HepG2 (cell line): ENCODE results near the gene EPB41L2. TPM values are rescaled to one million over a fixed set of nuclear protein-coding genes. Genes with fewer than 3 reads are reported as not detected.

ENCODE experiments used
- ATAC-seq: fragments of 200-7000 bp; cut with Tn5 transposase; 3 replicates; pipeline ENCODE4 v1.9.1; 2020; ENCODE audit warnings: mild to moderate bottlenecking, moderate library complexity
- BruUV-seq: library from RNA; stranded (reverse); fragments of 400-500 nt; replicated peaks from 2 replicates; lab custom pipeline; 2021; lab: Mats Ljungman, UMichigan
- CTCF ChIA-PET: fragments of 300-600 bp; formaldehyde crosslinking; extraction: SDS; loops from one replicate; lab custom pipeline; 2021; ENCODE audit warnings: low total read pairs, inconsistent platforms, low intra/inter-chr PET ratio; lab: Yijun Ruan, JAX
- POLR2A ChIA-PET: fragments of 350-600 bp; sonication (Branson Sonifier 250); formaldehyde crosslinking; loops from one replicate; lab custom pipeline; 2020; ENCODE audit warnings: antibody characterized with exemption, inconsistent platforms; lab: Yijun Ruan, JAX
- DNase-seq: peaks from one replicate; pipeline ENCODE4 v3.0.0-alpha.2; 2015; ENCODE audit warnings: low spot score
- FAIRE-seq: peaks from 3 replicates; lab custom pipeline; 2011; peaks lifted over from hg19 to GRCh38; lab: Jason Lieb, UNC
- H2AFZ ChIP-seq: one replicate; pipeline ENCODE4 v1.6.1; 2011; ENCODE audit warnings: low read length, inconsistent platforms
- H3K27ac ChIP-seq: fragments of 300-600 bp; 3 replicates; pipeline ENCODE4 v1.8.0; 2011; ENCODE audit warnings: mixed run types, mild to moderate bottlenecking, mixed read lengths, low read length, inconsistent platforms; ENCODE audit not compliant: insufficient read depth; ENCODE audit errors: extremely low read length
- H3K27me3 ChIP-seq, 2 experiments: fragments of 200-600 bp in 1 of 2; 2 replicates in 1 of 2; 3 replicates in 1 of 2; pipeline versions ENCODE4 v1.6.0 to v1.8.0; 2011; ENCODE audit warnings: low read length in 2 of 2, mild to moderate bottlenecking in 2 of 2, moderate library complexity in 2 of 2, inconsistent platforms in 1 of 2; ENCODE audit not compliant: insufficient read depth in 2 of 2, control insufficient read depth in 1 of 2
- H3K36me3 ChIP-seq, 2 experiments: fragments of 200-600 bp in 1 of 2; replicated peaks in 1 of 2; 2 replicates in 1 of 2; 3 replicates in 1 of 2; pipeline versions ENCODE4 v1.5.1 to v1.8.0; 2011; ENCODE audit warnings: low read length in 2 of 2, inconsistent platforms in 1 of 2; ENCODE audit not compliant: insufficient read depth in 2 of 2, control insufficient read depth in 1 of 2
- H3K4me1 ChIP-seq: 2 replicates; pipeline ENCODE4 v1.5.1; 2012; ENCODE audit warnings: low read length, inconsistent platforms; ENCODE audit not compliant: insufficient read depth
- H3K4me2 ChIP-seq: 2 replicates; pipeline ENCODE4 v1.6.0; 2011; ENCODE audit warnings: low read depth, low read length, inconsistent platforms
- H3K4me3 ChIP-seq, 3 experiments: fragments of 200-600 bp in 1 of 3; sonication (generic), shearing (Covaris generic) in 1 of 3; replicated peaks in 1 of 3; 2 replicates each; pipeline ENCODE4 v1.5.1; 2011 to 2016; ENCODE audit warnings: low read length in 3 of 3, inconsistent platforms in 2 of 3, low read depth in 2 of 3, mild to moderate bottlenecking in 2 of 3, control low read depth in 1 of 3, mixed read lengths in 1 of 3; ENCODE audit not compliant: insufficient read depth in 1 of 3
- H3K79me2 ChIP-seq: one replicate; pipeline ENCODE4 v1.6.1; 2011; ENCODE audit warnings: low read length, inconsistent platforms; ENCODE audit not compliant: insufficient read depth
- H3K9ac ChIP-seq: 2 replicates; pipeline ENCODE4 v1.6.0; 2011; ENCODE audit warnings: mild to moderate bottlenecking, low read depth, low read length, inconsistent platforms; ENCODE audit not compliant: insufficient read depth
- H3K9me3 ChIP-seq: 2 replicates; pipeline ENCODE4 v1.5.1; 2012; ENCODE audit warnings: mild to moderate bottlenecking, low read length
- H4K20me1 ChIP-seq: 2 replicates; pipeline ENCODE4 v1.6.0; 2011; ENCODE audit warnings: inconsistent platforms, mild to moderate bottlenecking, low read length, moderate library complexity; ENCODE audit not compliant: insufficient read depth
- CSRNP2 ChIP-seq: sonication (generic); formaldehyde crosslinking; conservative IDR thresholded peaks from 2 replicates; pipeline ENCODE4 v1.8.0; 2022; ENCODE audit warnings: low read depth, missing genetic modification reagents
- FOXA1 ChIP-seq, 2 experiments: fragments of 450-650 bp in 1 of 2; sonication (generic) in 1 of 2; formaldehyde crosslinking in 1 of 2; IDR thresholded peaks; 2 replicates each; pipeline versions ENCODE4 v1.4.0 to v1.6.1; 2016 to 2020; ENCODE audit warnings: missing genetic modification reagents in 1 of 2
- HIC2 ChIP-seq: sonication (generic); formaldehyde crosslinking; IDR thresholded peaks from 2 replicates; pipeline ENCODE4 v1.9.0; 2022; ENCODE audit warnings: low read depth, missing genetic modification reagents
- PAX8 ChIP-seq: sonication (generic); formaldehyde crosslinking; IDR thresholded peaks from 2 replicates; pipeline ENCODE4 v1.8.0; 2022; ENCODE audit warnings: mild to moderate bottlenecking, missing genetic modification reagents, borderline replicate concordance
- RAD51 ChIP-seq: fragments of 450-650 bp; IDR thresholded peaks from 2 replicates; pipeline ENCODE4 v1.6.1; 2016; ENCODE audit warnings: borderline replicate concordance
- THYN1 ChIP-seq: sonication (generic); formaldehyde crosslinking; IDR thresholded peaks from 2 replicates; pipeline ENCODE4 v1.8.1; 2023; ENCODE audit warnings: low read depth, mild to moderate bottlenecking, moderate library complexity, missing genetic modification reagents, borderline replicate concordance
- ZNF589 ChIP-seq: sonication (generic); formaldehyde crosslinking; conservative IDR thresholded peaks from 2 replicates; pipeline ENCODE4 v1.8.0; 2022; ENCODE audit warnings: mild to moderate bottlenecking, moderate library complexity, missing genetic modification reagents
- WGBS: methylation state at CpG from one replicate; pipeline ENCODE4 v1.1.6; 2017; ENCODE audit warnings: low lambda C conversion rate; 5-methylcytosine and 5-hydroxymethylcytosine counted together
- in situ Hi-C: cut with HindIII; loops from 2 replicates; pipeline ENCODE4 v1.10.0; 2017; ENCODE audit warnings: low pct_unique_long_range_greater_than_20kb; ENCODE audit not compliant: extremely low pct_ligation_motif_present
- intact Hi-C: fragments of 100-400 bp; cut with micrococcal nuclease; formaldehyde crosslinking; loops from one replicate; pipeline ENCODE4 v1.10.0; 2022; ENCODE audit not compliant: unreplicated experiment
- polyA plus RNA-seq, 8 experiments: library from polyadenylated mRNA; depleted of rRNA in 3 of 8; stranded (reverse) in 7 of 8; unstranded in 1 of 8; fragments of >200 nt; fragmentation: Illumina TruSeq in 4 of 8; extraction: Trizol in 4 of 8; gene quantifications; 2 replicates each; pipeline versions ENCODE4 v1.2.1 to v1.2.3, GENCODE V29; 2011 to 2016; ENCODE audit warnings: low read depth in 4 of 8, missing spikeins in 1 of 8, mixed read lengths in 1 of 8; ENCODE audit not compliant: insufficient read depth in 1 of 8
- total RNA-seq, 5 experiments: library from RNA; depleted of rRNA; stranded (reverse); fragments of >200 nt; fragmentation: Illumina TruSeq; extraction: Trizol; gene quantifications; 2 replicates each; pipeline ENCODE4 v1.2.3, GENCODE V29; 2016; ENCODE audit warnings: low read depth in 1 of 5

EPB41L2 gene
- total and polyA plus RNA-seq, 2 of the 13 experiments (the other 11 are each of a cell fraction or from before 2014, with no cell fraction given), result 41.7 to 56.4 TPM

GRCh38 chr6:131103901-131104300, 40.9 kb upstream of the EPB41L2 start:
- Histone ChIP-seq H3K79me2 (no peaks in the 10 kb centered on the region), H2AFZ (no peak overlapping the region), H3K4me3 (no peak overlapping the region), H3K4me1 (peaks cover 48% of the 10 kb centered on the region), H3K27me3 (peaks cover 0 to 1% of the 10 kb centered on the region in 2 experiments; a peak in 1 of 5 replicates), H3K9ac (no peak overlapping the region), H3K36me3 (no peaks in the 10 kb centered on the region), H3K27ac (no peak overlapping the region), H3K9me3 (0 out of 2 replicates have a peak, but pooled peaks cover 4% of the 10 kb centered on the region), H4K20me1 (no peaks in the 10 kb centered on the region), H3K4me2 (peak overlapping the region; percentile 25)
- POLR2A ChIA-PET, result interaction anchor here (0.7 kb wide), 1 partner anchor 65 kb away, joined by 3 read pairs; no protein-coding TSS in a partner anchor
- BruUV-seq, result no TSS peak
- intact Hi-C loops (no loop called here), in situ Hi-C loops (no loop called here)
- TF ChIP-seq PAX8 (CRISPR knock-in tag), result no peak
- TF ChIP-seq HIC2 (CRISPR knock-in tag), result no peak
- TF ChIP-seq ZNF589 (CRISPR knock-in tag), result no peak
- no peak for TF ChIP-seq RAD51
- no peak for TF ChIP-seq CSRNP2 (CRISPR knock-in tag)
- TF ChIP-seq THYN1, result no peak
- TF ChIP-seq FOXA1 (IDR thresholded peaks at IDR 0.05), result no peak
- no peak for TF ChIP-seq FOXA1 (CRISPR knock-in tag; IDR thresholded peaks at IDR 0.05)
- DNase-seq (no peak), ATAC-seq (peak; percentile 20; the same call in 2 of the 3 replicates), FAIRE-seq (no peak)
- WGBS, result 18% methylated on average over 1 of the region's 1 CpG
- CTCF ChIA-PET, result no interaction called here
